A673 (cell line): ENCODE results near the gene PRR35. TPM values are rescaled to one million over a fixed set of nuclear protein-coding genes. Genes with fewer than 3 reads are reported as not detected.

Experiments used
- BruUV-seq: library from RNA; stranded (reverse); fragments of 400-500 nt; replicated peaks from 2 replicates; lab custom pipeline; 2021; lab: Mats Ljungman, UMichigan
- CTCF ChIA-PET: fragments of 300-600 bp; sonication (Branson Sonifier 250); formaldehyde crosslinking; loops from one replicate; lab custom pipeline; 2022; ENCODE audit warnings: antibody characterized with exemption; lab: Charles Lee
- POLR2A ChIA-PET: fragments of 300-600 bp; sonication (Branson Sonifier 250); formaldehyde crosslinking; loops from one replicate; lab custom pipeline; 2022; ENCODE audit warnings: antibody characterized with exemption; ENCODE audit not compliant: low non-redundant PET; lab: Charles Lee
- DNase-seq: peaks from one replicate; pipeline ENCODE4 v3.0.0-alpha.2; 2015; ENCODE audit warnings: low spot score
- H3K27ac ChIP-seq: fragments of 200-600 bp; sonication (generic); 2 replicates; pipeline ENCODE4 v1.5.1; 2016; ENCODE audit warnings: mixed run types, low read depth, mild to moderate bottlenecking, mixed read lengths, antibody characterized with exemption, low read length; ENCODE audit not compliant: poor library complexity, severe bottlenecking
- H3K27me3 ChIP-seq: fragments of 200-600 bp; sonication (generic); replicated peaks from 2 replicates; pipeline ENCODE4 v1.6.1; 2017; ENCODE audit warnings: mixed run types, low read depth, mild to moderate bottlenecking, mixed read lengths, antibody characterized with exemption, low read length; ENCODE audit not compliant: insufficient read depth, poor library complexity
- H3K36me3 ChIP-seq: fragments of 200-600 bp; sonication (generic); 2 replicates; pipeline ENCODE4 v1.6.1; 2016; ENCODE audit warnings: mixed run types, mild to moderate bottlenecking, mixed read lengths, antibody characterized with exemption, low read length; ENCODE audit not compliant: insufficient read depth, poor library complexity, severe bottlenecking
- H3K4me1 ChIP-seq: fragments of 200-600 bp; sonication (generic); 2 replicates; pipeline ENCODE4 v1.6.1; 2017; ENCODE audit warnings: mixed run types, mild to moderate bottlenecking, mixed read lengths, antibody characterized with exemption, low read length; ENCODE audit not compliant: insufficient read depth, poor library complexity, severe bottlenecking
- H3K4me3 ChIP-seq: fragments of 200-600 bp; sonication (generic); 2 replicates; pipeline ENCODE4 v1.5.1; 2016; ENCODE audit warnings: low read depth, mixed run types, mild to moderate bottlenecking, mixed read lengths, low read length; ENCODE audit not compliant: poor library complexity, severe bottlenecking
- H3K9me3 ChIP-seq: fragments of 200-600 bp; sonication (generic); 2 replicates; pipeline ENCODE4 v1.6.1; 2016; ENCODE audit warnings: mixed run types, low read depth, mild to moderate bottlenecking, mixed read lengths, antibody characterized with exemption, low read length; ENCODE audit not compliant: poor library complexity, severe bottlenecking
- CTCF ChIP-seq: fragments of 300-800, 200-600 bp; sonication (generic); conservative IDR thresholded peaks from 2 replicates; pipeline ENCODE4 v1.5.1; 2017; ENCODE audit warnings: low read depth, mild to moderate bottlenecking, antibody characterized with exemption, low read length, moderate library complexity, mixed read lengths
- EZH2 ChIP-seq: fragments of 200-600 bp; sonication (generic); IDR thresholded peaks from 2 replicates; pipeline ENCODE4 v1.6.1; 2017; ENCODE audit warnings: borderline replicate concordance, low read depth, mild to moderate bottlenecking, mixed read lengths, antibody characterized with exemption, low read length; ENCODE audit not compliant: poor library complexity, severe bottlenecking
- intact Hi-C: fragments of 100-400 bp; cut with micrococcal nuclease; formaldehyde crosslinking; loops from one replicate; pipeline ENCODE4 v1.10.0; 2022; ENCODE audit not compliant: unreplicated experiment
- total RNA-seq: library from RNA; stranded (reverse); gene quantifications from 2 replicates; pipeline ENCODE4 v1.2.3, GENCODE V29; 2021

PRR35 gene
- total RNA-seq, 1 experiment from 2014 or later = not detected

GRCh38 chr16:520847-521246, 39.3 kb upstream of the PRR35 start:
- Histone ChIP-seq H3K4me1 (peaks cover 4% of the 10 kb centered on the region), H3K27ac (no peak overlapping the region), H3K4me3 (no peak overlapping the region), H3K36me3 (peaks cover 12% of the 10 kb centered on the region), H3K9me3 (no peaks in the 10 kb centered on the region), H3K27me3 (no peaks in the 10 kb centered on the region)
- BruUV-seq = TSS peak; percentile 35
- TF ChIP-seq EZH2 (no peak), CTCF (no peak)
- CTCF ChIA-PET = no interaction called here
- no peak for DNase-seq
- POLR2A ChIA-PET = no interaction called here
- intact Hi-C loops = no loop called here

GRCh38 chr16:521381-522210, 38.6 kb upstream of the PRR35 start:
- no peak for TF ChIP-seq EZH2
- TF ChIP-seq CTCF = no peak
- ChIA-PET CTCF (no interaction called here), POLR2A (no interaction called here)
- Histone ChIP-seq H3K36me3 (peaks cover 12% of the 10 kb centered on the region), H3K27me3 (no peaks in the 10 kb centered on the region), H3K4me3 (no peak overlapping the region), H3K4me1 (peaks cover 7% of the 10 kb centered on the region), H3K27ac (no peak overlapping the region), H3K9me3 (no peaks in the 10 kb centered on the region)
- intact Hi-C loops = no loop called here
- no peak for DNase-seq
- no TSS peak for BruUV-seq

- Histone ChIP-seq H3K27ac (no peak overlapping the region), H3K4me1 (peaks cover 7% of the 10 kb centered on the region), H3K36me3 (peaks cover 12% of the 10 kb centered on the region), H3K9me3 (no peaks in the 10 kb centered on the region), H3K4me3 (no peak overlapping the region), H3K27me3 (no peaks in the 10 kb centered on the region)
- BruUV-seq = no TSS peak
- CTCF ChIA-PET = no interaction called here
- intact Hi-C loops = no loop called here
- TF ChIP-seq EZH2 (no peak), CTCF (no peak)
- no peak for DNase-seq
- POLR2A ChIA-PET = no interaction called here
These were observed 37.7 kb upstream of the PRR35 start for GRCh38 chr16:522320-523096.
